Amniotic epithelial cell (primary cell): ENCODE measurements around the gene ST6GALNAC3.
"Not testable (repeated sequence)": the region's sequence is repeated elsewhere in the genome, so short reads cannot be mapped to it uniquely, and the experiment has no call there.

ENCODE experiments used
- DNase-seq: peaks from one replicate; pipeline ENCODE4 v3.0.0-alpha.2; 2010; ENCODE audit warnings: low read depth

ST6GALNAC3 gene

GRCh38 chr1:76074321-76075187, at the start of gene ST6GALNAC3:
ST6GALNAC3 (plus strand) TSS chr1:76074746.
- peak; percentile 53 for DNase-seq

DNA sequence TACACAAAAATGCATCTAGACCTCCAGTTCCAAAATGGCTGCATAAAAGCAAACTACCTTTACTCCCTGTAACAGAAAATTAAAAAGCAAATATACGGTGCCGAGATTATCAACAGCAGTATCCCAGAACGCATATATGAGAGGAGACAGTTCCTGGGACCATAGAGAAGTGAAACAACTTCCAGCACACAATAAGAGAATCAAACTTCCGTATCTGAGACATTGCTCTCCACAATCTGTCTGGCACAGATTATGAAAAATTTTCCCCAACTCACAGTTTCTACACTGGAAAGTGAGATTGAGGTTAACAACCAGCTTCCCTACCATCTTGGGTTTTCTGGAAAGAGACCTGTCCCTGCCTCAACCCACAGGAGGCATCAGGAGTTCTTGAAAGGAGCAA, 47.2 kb upstream of the ST6GALNAC3 start:
- DNase-seq, result no peak

GRCh38 chr1:76029331-76029730, 45.2 kb upstream of the ST6GALNAC3 start:
- no peak for DNase-seq

GRCh38 chr1:76031496-76031895, 43.0 kb upstream of the ST6GALNAC3 start:
- DNase-seq, result no peak

GRCh38 chr1:76033800-76034475, 40.6 kb upstream of the ST6GALNAC3 start:
- DNase-seq, result no peak

DNA sequence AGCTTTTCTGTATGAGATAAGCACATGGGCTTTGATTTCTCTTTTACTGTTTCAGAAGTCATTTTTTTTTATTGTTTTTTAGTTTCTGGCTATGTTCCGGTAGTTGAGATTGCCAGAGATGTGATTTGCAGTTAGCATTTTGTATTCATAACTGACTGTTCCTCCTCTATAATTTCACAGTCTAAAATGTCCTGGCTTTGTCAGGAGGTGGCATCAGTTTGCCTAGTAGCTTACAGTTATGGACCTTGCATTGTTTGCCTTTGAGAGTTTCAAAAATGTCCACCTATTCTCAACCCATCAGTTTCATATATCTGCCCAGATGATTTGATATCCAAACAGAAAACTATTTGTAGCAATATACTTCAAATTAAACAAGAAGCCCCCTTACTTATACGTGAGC, 39.5 kb upstream of the ST6GALNAC3 start:
- no peak for DNase-seq

DNA sequence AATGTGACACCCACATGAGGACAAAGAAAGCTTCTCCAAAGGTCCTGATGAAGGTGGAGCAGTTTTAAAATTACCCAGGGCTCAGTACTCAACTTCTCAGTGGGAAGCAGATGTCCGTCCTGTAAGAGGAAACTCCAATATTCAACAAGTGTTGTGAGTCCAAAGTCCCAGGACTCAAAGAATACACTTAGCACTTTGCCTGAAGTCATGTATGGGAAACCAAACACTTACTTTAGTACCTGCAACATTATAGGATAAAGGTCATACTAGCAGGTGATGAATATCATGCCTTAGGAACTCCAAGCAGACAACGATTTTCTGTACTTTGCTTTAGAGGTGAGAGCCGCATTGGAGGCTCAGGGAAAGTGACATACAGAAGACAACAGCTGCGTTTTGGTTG, 37.2 kb upstream of the ST6GALNAC3 start:
- DNase-seq, result no peak

DNA sequence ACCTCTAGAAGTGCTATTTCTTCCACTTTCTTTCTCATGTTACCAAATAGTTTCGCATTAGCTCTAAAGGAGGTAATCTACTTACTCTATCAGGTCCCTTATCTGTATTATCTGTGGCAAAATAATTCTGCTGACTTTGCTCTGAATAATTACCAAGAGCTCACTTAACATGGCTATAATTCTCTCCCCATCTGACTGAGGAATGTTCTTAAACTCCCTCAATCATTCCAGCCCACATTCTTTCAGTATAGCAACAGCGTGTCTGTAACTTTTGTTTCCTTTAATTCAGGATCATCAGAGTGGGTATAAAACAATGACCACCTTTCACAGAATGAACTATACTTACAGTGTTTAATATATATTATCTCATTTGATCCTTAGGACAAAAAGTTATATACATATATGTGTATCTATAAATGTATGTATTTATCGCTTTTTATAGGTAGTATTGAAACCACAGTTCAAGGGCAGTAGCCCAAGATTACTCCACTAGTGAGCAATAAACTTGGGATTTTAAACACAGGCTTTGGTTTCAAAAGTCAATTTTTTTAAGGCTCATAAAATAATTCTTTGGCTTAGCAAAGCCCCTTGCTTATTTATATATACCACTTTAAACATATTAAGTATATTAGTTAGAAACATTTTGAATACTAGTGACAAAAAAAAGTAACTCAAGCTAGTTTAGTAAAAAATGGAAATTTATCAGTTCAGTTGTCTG, 36.1 kb upstream of the ST6GALNAC3 start:
- peak; percentile 92 for DNase-seq

DNA sequence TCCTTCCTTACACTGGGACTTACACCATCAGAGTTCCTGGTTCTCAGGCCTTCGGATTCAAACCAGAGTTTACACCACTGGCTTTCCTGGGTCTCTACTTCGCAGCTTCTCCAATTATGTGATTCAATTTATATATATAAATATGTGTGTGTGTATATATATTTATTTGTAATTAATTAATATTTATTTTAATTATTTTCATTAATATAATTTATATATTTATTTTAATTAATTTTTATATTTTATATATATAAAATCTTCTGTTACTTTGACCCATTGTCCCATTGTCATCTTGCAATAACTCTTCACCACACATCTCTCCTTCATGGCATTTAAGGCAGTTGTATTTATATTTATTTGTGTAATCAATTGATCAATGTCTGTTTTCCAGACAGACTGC, 28.4 kb upstream of the ST6GALNAC3 start:
- no peak for DNase-seq

DNA sequence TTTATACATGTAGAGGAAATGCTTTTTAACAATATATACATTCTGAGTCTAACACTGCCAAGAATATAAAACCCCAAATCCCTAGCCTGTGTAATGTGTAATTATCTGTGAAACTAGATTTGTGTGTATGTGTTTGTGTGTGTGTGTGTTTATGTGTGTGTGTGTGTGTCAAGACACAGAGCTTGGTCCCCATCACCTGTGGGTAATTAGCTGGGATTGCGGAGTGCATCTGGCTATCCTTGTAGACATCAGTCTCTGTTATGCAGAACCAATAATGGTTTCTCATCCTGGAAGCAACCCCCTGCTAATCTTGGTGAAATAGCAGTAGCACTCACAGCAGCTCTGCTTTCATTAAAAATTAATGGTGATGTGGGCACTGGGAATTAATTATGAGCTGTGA, 26.3 kb upstream of the ST6GALNAC3 start:
- DNase-seq, result no peak

GRCh38 chr1:76048926-76049325, 25.6 kb upstream of the ST6GALNAC3 start:
- no peak for DNase-seq

DNA sequence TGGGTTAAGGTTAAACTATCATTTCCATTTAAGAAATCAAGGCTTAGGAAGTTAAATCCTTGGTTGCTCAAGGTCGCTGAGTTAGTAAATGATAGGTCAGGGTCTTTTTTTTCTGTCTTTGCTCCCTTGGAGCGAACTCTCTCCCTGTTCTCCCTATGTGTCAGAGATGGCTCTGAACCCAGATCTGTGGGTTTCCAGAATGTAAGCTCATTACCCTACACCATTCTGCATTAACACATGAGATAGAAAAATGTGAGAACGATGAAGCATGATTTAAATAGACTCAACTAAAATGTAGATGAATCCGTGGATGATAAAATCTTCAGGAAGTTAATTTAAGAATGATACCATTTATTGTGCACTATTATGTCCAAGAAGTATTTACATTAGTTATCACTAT, 25.0 kb upstream of the ST6GALNAC3 start:
- DNase-seq, result no peak

DNA sequence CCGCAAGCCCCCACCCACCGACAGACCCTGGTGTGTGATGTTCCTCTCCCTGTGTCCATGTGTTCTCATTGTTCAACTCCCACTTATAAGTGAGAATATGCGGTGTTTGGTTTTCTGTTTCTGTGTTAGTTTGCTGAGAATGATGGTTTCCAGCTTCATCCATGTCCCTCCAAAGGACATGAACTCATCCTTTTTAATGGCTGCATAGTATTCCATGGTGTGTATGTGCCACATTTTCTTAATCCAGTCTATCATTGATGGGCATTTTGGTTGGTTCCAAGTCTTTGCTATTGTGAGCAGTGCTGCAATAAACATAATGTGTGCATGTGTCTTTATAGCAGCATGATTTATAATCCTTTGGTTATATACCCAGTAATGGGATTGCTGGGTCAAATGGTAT, 24.5 kb upstream of the ST6GALNAC3 start:
- DNase-seq, result not testable (repeated sequence)

DNA sequence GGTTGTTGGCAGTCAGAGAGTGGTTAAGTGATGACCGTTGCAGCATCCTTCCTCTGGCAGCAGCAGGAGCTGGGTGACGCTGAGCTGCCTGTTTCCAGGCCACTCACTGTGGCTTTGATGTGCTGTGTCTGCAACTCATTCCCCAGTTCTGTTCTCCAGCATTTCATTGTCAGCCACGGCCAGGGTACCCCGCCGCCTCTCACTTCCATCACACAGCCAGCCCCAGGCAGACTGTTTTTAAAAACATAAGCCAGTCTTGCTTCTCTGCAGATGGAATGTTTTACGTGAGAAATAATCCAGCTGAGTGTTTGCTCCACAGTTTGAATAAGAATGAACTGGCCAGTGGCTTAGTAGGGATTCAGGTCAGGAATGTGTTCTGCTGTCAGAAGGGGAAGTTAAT, 21.5 kb upstream of the ST6GALNAC3 start:
- peak; percentile 41 for DNase-seq

DNA sequence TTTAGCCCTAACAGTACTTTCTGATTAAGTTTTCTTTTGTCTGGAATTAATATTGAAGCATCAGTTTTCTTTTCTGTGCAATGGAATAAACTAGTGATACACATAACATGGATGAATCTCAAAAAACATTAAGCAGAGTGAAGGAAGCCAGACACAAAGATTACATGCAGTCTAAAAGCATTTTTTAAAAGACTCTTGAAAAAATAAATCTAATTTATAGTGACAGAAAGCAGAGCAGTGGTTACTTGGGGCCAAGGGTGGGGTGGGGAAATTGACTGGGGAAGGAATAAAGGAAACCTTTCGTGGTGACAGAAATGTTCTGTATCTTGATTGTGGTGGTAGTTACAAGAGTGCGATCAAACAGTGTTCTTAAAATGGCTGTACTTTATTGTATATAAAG, 20.2 kb upstream of the ST6GALNAC3 start:
- DNase-seq, result no peak

GRCh38 chr1:76055987-76056386, 18.6 kb upstream of the ST6GALNAC3 start:
- no peak for DNase-seq

DNA sequence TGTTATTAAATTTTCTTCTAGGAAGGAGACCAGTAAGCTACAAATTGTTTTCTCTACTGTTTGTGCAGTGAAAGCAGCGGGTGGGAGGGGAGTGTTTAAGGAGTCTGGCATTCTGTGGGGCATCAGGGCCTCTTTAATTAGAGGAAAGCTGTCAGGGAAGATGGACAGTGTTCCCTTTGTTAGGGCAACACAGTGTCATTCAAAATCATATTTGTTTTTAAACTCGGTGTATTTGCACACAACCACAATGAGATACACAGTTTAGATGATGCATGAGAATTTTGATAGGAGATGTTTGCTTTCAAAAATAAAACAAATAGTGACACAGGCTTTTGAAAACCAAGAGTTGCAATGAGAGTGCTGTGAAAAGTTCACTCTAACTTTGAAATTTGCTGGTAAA, 15.1 kb upstream of the ST6GALNAC3 start:
- DNase-seq, result no peak

DNA sequence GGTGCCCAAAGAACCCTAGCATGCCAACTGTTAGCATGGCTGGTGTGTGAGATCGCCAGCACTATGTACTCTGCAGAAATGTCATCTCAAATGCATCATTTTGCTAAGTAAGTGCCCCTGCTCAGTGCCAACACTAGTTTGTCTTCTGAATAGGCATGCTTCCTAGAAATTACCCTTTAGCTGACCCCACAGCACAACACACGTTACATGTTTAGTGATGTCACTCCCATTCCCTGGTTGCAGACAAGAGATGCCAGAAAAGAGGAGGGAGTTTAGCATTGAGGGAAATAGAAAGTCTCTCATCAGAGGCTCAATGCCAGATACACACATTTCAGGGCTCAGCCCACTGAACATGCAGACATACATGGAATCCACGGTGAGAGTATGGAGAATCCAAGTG, 9.3 kb upstream of the ST6GALNAC3 start:
- DNase-seq, result no peak

- peak; percentile 21 for DNase-seq
These were observed 8.2 kb upstream of the ST6GALNAC3 start for GRCh38 chr1:76066394-76066793.

DNA sequence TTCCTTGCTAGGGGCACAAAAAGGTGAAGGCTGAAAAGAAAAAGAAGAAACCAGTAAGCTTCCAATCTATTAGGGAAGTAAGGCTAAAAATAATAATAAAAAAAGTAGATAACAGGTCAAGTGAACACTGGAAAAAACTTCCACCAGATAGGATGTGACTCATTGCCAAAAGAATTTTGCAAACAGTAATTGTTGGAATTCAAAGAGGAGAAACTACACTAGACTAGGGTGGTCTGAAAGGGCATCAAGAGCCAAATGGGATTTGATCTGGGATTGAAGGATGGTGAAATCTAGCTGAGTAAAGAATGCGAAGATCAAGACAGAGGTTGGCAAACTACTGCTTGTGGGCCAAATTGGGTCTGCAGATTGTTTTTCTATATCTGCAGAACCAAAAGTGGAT, 6.0 kb upstream of the ST6GALNAC3 start:
- peak; percentile 68 for DNase-seq

- no peak for DNase-seq
These were observed 5.5 kb upstream of the ST6GALNAC3 start for GRCh38 chr1:76068953-76069561.

GRCh38 chr1:76070538-76070937, 4.0 kb upstream of the ST6GALNAC3 start:
- DNase-seq, result peak; percentile 76
